ENCODE measurements around the gene CA10.

DNA sequence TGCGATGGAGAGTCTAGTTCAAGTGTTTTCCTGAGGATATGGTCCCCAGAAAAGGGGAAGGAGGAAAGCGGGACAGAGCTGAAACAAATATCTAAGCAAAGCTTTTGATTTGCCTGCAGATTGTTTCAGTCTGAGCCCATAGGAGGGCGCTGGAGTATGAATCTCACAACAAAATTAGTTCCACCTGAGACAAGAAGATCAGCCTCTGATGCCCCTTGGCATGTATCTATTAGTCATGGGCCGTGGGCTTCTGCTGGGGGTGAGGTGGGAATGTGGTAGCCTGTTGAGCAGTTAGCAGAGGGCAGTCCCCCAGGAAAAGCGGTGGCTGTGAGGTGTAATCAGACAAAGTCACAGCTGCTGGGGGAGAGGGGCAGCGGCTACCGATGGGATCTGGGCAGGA lies 446.9 kb downstream of the CA10 start:
- TF ChIP-seq POLR2AphosphoS5 (IDR thresholded peaks at IDR 0.05; ENCODE audit: insufficient read depth, low read depth, low read length) (no peak), JUN (IDR thresholded peaks at IDR 0.05; ENCODE audit: borderline replicate concordance, insufficient read depth, insufficient read length, low read depth) (no peak), POLR2A (IDR thresholded peaks at IDR 0.05; ENCODE audit: low read depth, low read length) (no peak)
- TF ChIP-seq, protein P1, sequence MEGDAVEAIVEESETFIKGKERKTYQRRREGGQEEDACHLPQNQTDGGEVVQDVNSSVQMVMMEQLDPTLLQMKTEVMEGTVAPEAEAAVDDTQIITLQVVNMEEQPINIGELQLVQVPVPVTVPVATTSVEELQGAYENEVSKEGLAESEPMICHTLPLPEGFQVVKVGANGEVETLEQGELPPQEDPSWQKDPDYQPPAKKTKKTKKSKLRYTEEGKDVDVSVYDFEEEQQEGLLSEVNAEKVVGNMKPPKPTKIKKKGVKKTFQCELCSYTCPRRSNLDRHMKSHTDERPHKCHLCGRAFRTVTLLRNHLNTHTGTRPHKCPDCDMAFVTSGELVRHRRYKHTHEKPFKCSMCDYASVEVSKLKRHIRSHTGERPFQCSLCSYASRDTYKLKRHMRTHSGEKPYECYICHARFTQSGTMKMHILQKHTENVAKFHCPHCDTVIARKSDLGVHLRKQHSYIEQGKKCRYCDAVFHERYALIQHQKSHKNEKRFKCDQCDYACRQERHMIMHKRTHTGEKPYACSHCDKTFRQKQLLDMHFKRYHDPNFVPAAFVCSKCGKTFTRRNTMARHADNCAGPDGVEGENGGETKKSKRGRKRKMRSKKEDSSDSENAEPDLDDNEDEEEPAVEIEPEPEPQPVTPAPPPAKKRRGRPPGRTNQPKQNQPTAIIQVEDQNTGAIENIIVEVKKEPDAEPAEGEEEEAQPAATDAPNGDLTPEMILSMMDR (IDR thresholded peaks at IDR 0.05; ENCODE audit: extremely low read depth in 1 of 2, insufficient read depth in 1 of 2, low read depth in 1 of 2, low read length in 2 of 2), result no peak
